GM23338 (cell line): Measurements from ENCODE around the gene ERBB3. TPM values are rescaled to one million over a fixed set of nuclear protein-coding genes. Genes with fewer than 3 reads are reported as not detected.

ENCODE experiments used
- ATAC-seq: fragments of 200-7000 bp; cut with Tn5 transposase; 3 replicates; pipeline ENCODE4 v1.9.1; 2020
- DNase-seq: peaks from one replicate; pipeline ENCODE4 v3.0.0-alpha.2; 2015; ENCODE audit warnings: low spot score
- H2AFZ ChIP-seq: fragments of 200-600 bp; sonication (generic); 2 replicates; pipeline ENCODE4 v1.8.0; 2016; ENCODE audit warnings: antibody characterized with exemption, mild to moderate bottlenecking, moderate library complexity
- H3F3A ChIP-seq: fragments of 200-600 bp; sonication (generic); replicated peaks from 2 replicates; pipeline ENCODE4 v1.8.0; 2017; ENCODE audit warnings: antibody characterized with exemption, mixed run types, low read depth
- H3K27ac ChIP-seq: fragments of 200-600 bp; sonication (generic); 2 replicates; pipeline ENCODE4 v1.6.1; 2016; ENCODE audit warnings: low read depth
- H3K27me3 ChIP-seq: fragments of 200-600 bp; sonication (generic); 2 replicates; pipeline ENCODE4 v1.8.0; 2016; ENCODE audit warnings: mild to moderate bottlenecking, mixed run types, moderate library complexity; ENCODE audit not compliant: insufficient read depth
- H3K36me3 ChIP-seq: fragments of 200-600 bp; sonication (generic); 2 replicates; pipeline ENCODE4 v1.8.0; 2016; ENCODE audit warnings: mild to moderate bottlenecking; ENCODE audit not compliant: insufficient read depth
- H3K4me1 ChIP-seq: fragments of 200-600 bp; sonication (generic); 2 replicates; pipeline ENCODE4 v1.8.0; 2016; ENCODE audit warnings: mild to moderate bottlenecking, moderate library complexity; ENCODE audit not compliant: insufficient read depth
- H3K4me2 ChIP-seq: fragments of 200-600 bp; sonication (generic); 2 replicates; pipeline ENCODE4 v1.7.1; 2017; ENCODE audit warnings: mixed run types
- H3K4me3 ChIP-seq: fragments of 200-600 bp; sonication (generic); 2 replicates; pipeline ENCODE4 v1.6.1; 2016; ENCODE audit warnings: mixed run types
- H3K79me2 ChIP-seq: fragments of 200-600 bp; sonication (generic); replicated peaks from 2 replicates; pipeline ENCODE4 v1.8.0; 2017; ENCODE audit warnings: mild to moderate bottlenecking; ENCODE audit not compliant: insufficient read depth
- H3K9me2 ChIP-seq: fragments of 200-600 bp; sonication (generic); 2 replicates; pipeline ENCODE4 v1.8.0; 2017; ENCODE audit not compliant: insufficient read depth
- H4K20me1 ChIP-seq: fragments of 200-600 bp; sonication (generic); replicated peaks from 2 replicates; pipeline ENCODE4 v1.8.0; 2017; ENCODE audit warnings: mild to moderate bottlenecking; ENCODE audit not compliant: insufficient read depth
- H3K27ac Mint-ChIP-seq: 2 replicates; pipeline ENCODE4 v1.8.0; 2020; ENCODE audit warnings: inconsistent platforms, mild to moderate bottlenecking, moderate library complexity, mixed read lengths
- H3K27me3 Mint-ChIP-seq: 3 replicates; pipeline ENCODE4 v1.8.0; 2022; ENCODE audit warnings: low read depth, mild to moderate bottlenecking, moderate library complexity, mixed read lengths, inconsistent platforms; ENCODE audit not compliant: insufficient read depth, poor library complexity
- H3K36me3 Mint-ChIP-seq: 3 replicates; pipeline ENCODE4 v1.8.0; 2021; ENCODE audit warnings: low read depth, mild to moderate bottlenecking, inconsistent platforms, moderate library complexity, mixed read lengths
- H3K4me1 Mint-ChIP-seq: 3 replicates; pipeline ENCODE4 v1.8.0; 2020; ENCODE audit warnings: mild to moderate bottlenecking, inconsistent platforms, mixed read lengths
- H3K4me3 Mint-ChIP-seq: 3 replicates; pipeline ENCODE4 v1.8.0; 2021; ENCODE audit warnings: moderate library complexity, mild to moderate bottlenecking, inconsistent platforms, mixed read lengths
- H3K9me3 Mint-ChIP-seq: 3 replicates; pipeline ENCODE4 v1.8.0; 2020; ENCODE audit warnings: moderate library complexity, mild to moderate bottlenecking, inconsistent platforms, mixed read lengths
- CREB1 ChIP-seq: fragments of 250-450 bp; sonication (Bioruptor Pico); IDR thresholded peaks from 2 replicates; pipeline ENCODE4 v1.5.0; 2020; ENCODE audit warnings: low read depth, mild to moderate bottlenecking, moderate library complexity
- CTCF ChIP-seq, 2 experiments: fragments of 200-600 bp in 1 of 2; sonication (generic) in 1 of 2; conservative IDR thresholded peaks; 2 replicates each; pipeline versions ENCODE4 v1.5.1 to v1.6.1; 2016 to 2017; ENCODE audit warnings: antibody characterized with exemption in 2 of 2, low read depth in 2 of 2, mild to moderate bottlenecking in 2 of 2, moderate library complexity in 1 of 2
- ETS1 ChIP-seq: IDR thresholded peaks from 2 replicates; pipeline ENCODE4 v1.6.1; 2016; ENCODE audit warnings: antibody characterized with exemption
- EZH2 ChIP-seq: fragments of 200-600 bp; sonication (generic); IDR thresholded peaks from one replicate; pipeline ENCODE4 v1.8.0; 2017; ENCODE audit warnings: antibody characterized with exemption, mild to moderate bottlenecking, low read depth; ENCODE audit not compliant: unreplicated experiment
- EZH2phosphoT487 ChIP-seq: fragments of 200-600 bp; sonication (generic); IDR thresholded peaks from one replicate; pipeline ENCODE4 v1.8.1; 2018; ENCODE audit warnings: antibody characterized with exemption; ENCODE audit not compliant: unreplicated experiment
- JUNB ChIP-seq: IDR thresholded peaks from one replicate; pipeline ENCODE4 v1.6.1; 2016; ENCODE audit warnings: antibody characterized with exemption; ENCODE audit not compliant: unreplicated experiment
- NANOG ChIP-seq: IDR thresholded peaks from 2 replicates; pipeline ENCODE4 v1.6.1; 2016; ENCODE audit warnings: antibody characterized with exemption, borderline replicate concordance
- POLR2AphosphoS5 ChIP-seq: IDR thresholded peaks from 2 replicates; pipeline ENCODE4 v1.6.1; 2016; ENCODE audit warnings: antibody characterized with exemption, low read depth
- REST ChIP-seq: IDR thresholded peaks from one replicate; pipeline ENCODE4 v1.6.1; 2018; ENCODE audit warnings: antibody characterized with exemption; ENCODE audit not compliant: unreplicated experiment
- STAT1 ChIP-seq: IDR thresholded peaks from one replicate; pipeline ENCODE4 v1.6.1; 2016; ENCODE audit warnings: antibody characterized with exemption; ENCODE audit not compliant: unreplicated experiment
- ZNF114 ChIP-seq: fragments of 250-450 bp; sonication (Bioruptor Pico); IDR thresholded peaks from 2 replicates; pipeline ENCODE4 v1.5.0; 2020; ENCODE audit warnings: mild to moderate bottlenecking, moderate library complexity
- ZNF331 ChIP-seq: fragments of 250-450 bp; sonication (Bioruptor Pico); IDR thresholded peaks from 2 replicates; pipeline ENCODE4 v1.5.0; 2020; ENCODE audit warnings: low read depth, mild to moderate bottlenecking, moderate library complexity
- ZNF462 ChIP-seq: fragments of 250-450 bp; sonication (Bioruptor Pico); IDR thresholded peaks from 2 replicates; pipeline ENCODE4 v1.5.0; 2020; ENCODE audit warnings: mild to moderate bottlenecking, moderate library complexity
- polyA plus RNA-seq: library from polyadenylated mRNA; unstranded; fragments of >200 nt; fragmentation: Nextera tagmentation; extraction: Ambion mirVana; gene quantifications from 2 replicates; pipeline ENCODE4 v1.2.1, GENCODE V29; 2016
- total RNA-seq: library from RNA; depleted of rRNA; stranded (reverse); fragments of >200 nt; shearing (Covaris generic); gene quantifications from 2 replicates; pipeline ENCODE4 v1.2.3, GENCODE V29; 2014

Gene ERBB3
- total and polyA plus RNA-seq, 2 experiments from 2014 or later = 21.0 to 54.4 TPM

GRCh38 chr12:56117778-56118687 is 38.1 kb downstream of the ERBB3 start, which contains the start of gene ZC3H10:
ZC3H10 (plus strand) TSS chr12:56118266; CDS start chr12:56120563, 2,297 bp downstream.
- peak within 1 kb of the TSS; percentile 93 for H3K4me2 ChIP-seq
- H3F3A ChIP-seq = peaks cover 26% of the 10 kb centered on the region
- peak within 1 kb of the TSS; percentile 100 for H3K27ac Mint-ChIP-seq
- ATAC-seq (peak; percentile 77), DNase-seq (peak; percentile 99)
- H3K36me3 Mint-ChIP-seq = peaks cover 46% of the 10 kb centered on the region
- H3K4me3 ChIP-seq = peak within 1 kb of the TSS; percentile 86
- peaks cover 12% of the 10 kb centered on the region for H3K79me2 ChIP-seq
- no peaks in the 10 kb centered on the region for H3K9me2 ChIP-seq
- H4K20me1 ChIP-seq = no peaks in the 10 kb centered on the region
- H3K27ac ChIP-seq = peak within 1 kb of the TSS; percentile 96
- no peak for TF ChIP-seq ZNF462 (CRISPR knock-in tag)
- TF ChIP-seq CREB1 (CRISPR knock-in tag) = peak; percentile 97
- no peak for TF ChIP-seq REST
- peak; percentile 66; the same call in 1 of the 2 replicates for TF ChIP-seq NANOG
- TF ChIP-seq ZNF331 (CRISPR knock-in tag) = no peak
- no peak for TF ChIP-seq JUNB
- peak; percentile 100 for TF ChIP-seq POLR2AphosphoS5
- TF ChIP-seq ETS1 = peak; percentile 98
- TF ChIP-seq STAT1 = no peak
- TF ChIP-seq ZNF114 = no peak
- TF ChIP-seq EZH2 = no peak
- TF ChIP-seq CTCF (conservative IDR thresholded peaks at IDR 0.05; ENCODE audit: low read depth in 2 of 2) = peak; percentile 22 to 63; a peak in 3 of 4 replicates
- TF ChIP-seq EZH2phosphoT487 = no peak
- no peaks in the 10 kb centered on the region for H3K27me3 ChIP-seq
- H3K4me1 ChIP-seq = peaks cover 10% of the 10 kb centered on the region
- peak within 1 kb of the TSS; percentile 94 for H3K4me3 Mint-ChIP-seq
- H3K36me3 ChIP-seq = peaks cover 4% of the 10 kb centered on the region; the same call in 1 of the 2 replicates
- H3K9me3 Mint-ChIP-seq = peaks cover 6% of the 10 kb centered on the region; the same call in 2 of the 3 replicates
- no peak within 1 kb of the TSS for H2AFZ ChIP-seq
- H3K27me3 Mint-ChIP-seq = peaks cover 19% of the 10 kb centered on the region
- H3K4me1 Mint-ChIP-seq = peaks cover 19% of the 10 kb centered on the region
